Neural cell (in vitro differentiated cells): ENCODE measurements around the gene FURIN.

Experiments
- EP300 ChIP-seq: fragments of 450-650 bp; conservative IDR thresholded peaks from 2 replicates; pipeline ENCODE4 v1.6.1; 2014; ENCODE audit warnings: antibody characterized with exemption, mild to moderate bottlenecking, moderate library complexity; ENCODE audit not compliant: poor library complexity, severe bottlenecking
- TF ChIP-seq, protein P1 (sequence below): fragments of 450-650 bp; IDR thresholded peaks from 2 replicates; pipeline ENCODE4 v1.5.1; 2014; ENCODE audit warnings: antibody characterized with exemption, mild to moderate bottlenecking, moderate library complexity; ENCODE audit not compliant: poor library complexity, severe bottlenecking

DNA sequence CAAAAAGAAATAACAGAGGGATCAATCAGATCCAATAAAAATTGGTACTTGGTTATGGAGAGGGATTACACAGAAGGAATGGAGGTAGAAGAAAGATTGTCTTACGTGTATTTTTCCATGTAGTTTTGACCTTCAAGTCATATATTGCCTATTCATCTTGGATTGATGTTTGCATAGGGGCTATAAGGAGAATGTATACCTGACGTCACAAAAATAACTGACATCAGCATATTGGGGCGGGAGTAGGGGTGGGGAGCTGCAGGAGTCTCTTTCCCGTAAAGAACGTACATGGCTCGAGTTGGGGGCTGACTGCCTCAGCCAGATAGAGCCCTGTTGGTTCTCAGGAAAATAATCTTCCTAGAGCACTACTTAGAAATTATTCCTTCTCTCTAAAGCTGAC is 5.9 kb upstream of the FURIN start:
- TF ChIP-seq, protein P1, sequence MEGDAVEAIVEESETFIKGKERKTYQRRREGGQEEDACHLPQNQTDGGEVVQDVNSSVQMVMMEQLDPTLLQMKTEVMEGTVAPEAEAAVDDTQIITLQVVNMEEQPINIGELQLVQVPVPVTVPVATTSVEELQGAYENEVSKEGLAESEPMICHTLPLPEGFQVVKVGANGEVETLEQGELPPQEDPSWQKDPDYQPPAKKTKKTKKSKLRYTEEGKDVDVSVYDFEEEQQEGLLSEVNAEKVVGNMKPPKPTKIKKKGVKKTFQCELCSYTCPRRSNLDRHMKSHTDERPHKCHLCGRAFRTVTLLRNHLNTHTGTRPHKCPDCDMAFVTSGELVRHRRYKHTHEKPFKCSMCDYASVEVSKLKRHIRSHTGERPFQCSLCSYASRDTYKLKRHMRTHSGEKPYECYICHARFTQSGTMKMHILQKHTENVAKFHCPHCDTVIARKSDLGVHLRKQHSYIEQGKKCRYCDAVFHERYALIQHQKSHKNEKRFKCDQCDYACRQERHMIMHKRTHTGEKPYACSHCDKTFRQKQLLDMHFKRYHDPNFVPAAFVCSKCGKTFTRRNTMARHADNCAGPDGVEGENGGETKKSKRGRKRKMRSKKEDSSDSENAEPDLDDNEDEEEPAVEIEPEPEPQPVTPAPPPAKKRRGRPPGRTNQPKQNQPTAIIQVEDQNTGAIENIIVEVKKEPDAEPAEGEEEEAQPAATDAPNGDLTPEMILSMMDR = no peak
- no peak for TF ChIP-seq EP300
